Common myeloid progenitor, CD34-positive (primary cell): ENCODE data around the gene TFB1M.
"Not testable (repeated sequence)": the region's sequence is repeated elsewhere in the genome, so short reads cannot be mapped to it uniquely, and the experiment has no call there.

Experiments used
- CTCF ChIA-PET: fragments of 350-600 bp; sonication (Branson Sonifier 250); formaldehyde crosslinking; loops from one replicate; lab custom pipeline; 2021; ENCODE audit warnings: antibody characterized with exemption; lab: Charles Lee
- POLR2A ChIA-PET: fragments of 350-600 bp; sonication (Branson Sonifier 250); formaldehyde crosslinking; loops from one replicate; lab custom pipeline; 2021; ENCODE audit warnings: antibody characterized with exemption; lab: Charles Lee
- DNase-seq, 3 donors: peaks; one replicate each; pipeline versions ENCODE4 v3.0.0 to v3.0.0-alpha.2; 2013
- H3K27ac ChIP-seq, 2 experiments: 1 replicate in 1 of 2; 2 replicates in 1 of 2; pipeline ENCODE4 v1.7.0; 2013; ENCODE audit warnings: inconsistent platforms in 2 of 2, low read length in 2 of 2, mild to moderate bottlenecking in 2 of 2, low read depth in 1 of 2, moderate library complexity in 1 of 2; ENCODE audit not compliant: severe bottlenecking in 2 of 2, insufficient read depth in 1 of 2, poor library complexity in 1 of 2
- H3K27me3 ChIP-seq, 5 experiments: replicated peaks in 2 of 5; 1 replicate in 3 of 5; 2 replicates in 2 of 5; pipeline versions ENCODE4 v1.6.1 to v1.7.0; 2013; ENCODE audit warnings: low read length in 4 of 5, mild to moderate bottlenecking in 2 of 5, moderate library complexity in 2 of 5, inconsistent platforms in 1 of 5; ENCODE audit not compliant: insufficient read depth in 5 of 5, control insufficient read depth in 4 of 5
- H3K36me3 ChIP-seq, 4 experiments: 1 replicate in 2 of 4; 2 replicates in 2 of 4; pipeline versions ENCODE4 v1.6.1 to v1.7.0; 2013; ENCODE audit warnings: low read length in 3 of 4, control low read depth in 1 of 4, mild to moderate bottlenecking in 1 of 4; ENCODE audit not compliant: control insufficient read depth in 4 of 4, insufficient read depth in 4 of 4
- H3K4me1 ChIP-seq, 4 experiments: 1 replicate in 3 of 4; 2 replicates in 1 of 4; pipeline versions ENCODE4 v1.6.1 to v1.7.1; 2013; ENCODE audit warnings: low read length in 3 of 4, mild to moderate bottlenecking in 3 of 4, control low read depth in 1 of 4, inconsistent platforms in 1 of 4, moderate library complexity in 1 of 4; ENCODE audit not compliant: control insufficient read depth in 4 of 4, insufficient read depth in 4 of 4; ENCODE audit errors: control extremely low read depth in 1 of 4
- H3K4me3 ChIP-seq, 7 experiments: 1 replicate in 4 of 7; 2 replicates in 3 of 7; pipeline versions ENCODE4 v1.5.1 to v1.7.0; 2013; ENCODE audit warnings: mild to moderate bottlenecking in 7 of 7, low read length in 6 of 7, moderate library complexity in 6 of 7, inconsistent platforms in 2 of 7, low read depth in 2 of 7, control low read depth in 1 of 7; ENCODE audit not compliant: insufficient read depth in 4 of 7, control insufficient read depth in 1 of 7; ENCODE audit errors: extremely low read depth in 1 of 7
- H3K9me3 ChIP-seq, 5 experiments: 1 replicate in 4 of 5; 2 replicates in 1 of 5; pipeline versions ENCODE4 v1.6.1 to v1.7.1; 2013; ENCODE audit warnings: low read length in 4 of 5, mild to moderate bottlenecking in 2 of 5, inconsistent platforms in 1 of 5, low read depth in 1 of 5, moderate library complexity in 1 of 5; ENCODE audit not compliant: control insufficient read depth in 4 of 5, insufficient read depth in 2 of 5; ENCODE audit errors: control extremely low read depth in 1 of 5
- WGBS: methylation state at CpG from one replicate; pipeline ENCODE4 v1.1.5; 2013; ENCODE audit not compliant: insufficient coverage; 5-methylcytosine and 5-hydroxymethylcytosine counted together

The TFB1M gene

GRCh38 chr6:155219299-155219698 lies 95.0 kb downstream of the TFB1M start:
- no peaks in the 10 kb centered on the region for H3K9me3 ChIP-seq
- no peak for DNase-seq
- H3K36me3 ChIP-seq: peaks cover 0 to 2% (median 0%) of the 10 kb centered on the region in 4 experiments
- H3K27ac ChIP-seq: no peak overlapping the region
- WGBS: 100% methylated on average over 5 of the region's 7 CpGs
- POLR2A ChIA-PET: no interaction called here
- H3K4me1 ChIP-seq: no peaks in the 10 kb centered on the region
- no peaks in the 10 kb centered on the region for H3K27me3 ChIP-seq
- CTCF ChIA-PET: interaction anchor here (0.7 to 1.1 kb wide), 2 partner anchors 29 to 41 kb away, joined by 3 read pairs; no protein-coding TSS in a partner anchor
- H3K4me3 ChIP-seq: no peak overlapping the region

GRCh38 chr6:155218711-155219110 lies 95.6 kb downstream of the TFB1M start:
- DNase-seq, H3K4me3 ChIP-seq, H3K27me3 ChIP-seq, H3K4me1 ChIP-seq, H3K36me3 ChIP-seq, H3K27ac ChIP-seq, H3K9me3 ChIP-seq, POLR2A ChIA-PET, CTCF ChIA-PET: not testable (repeated sequence)
- WGBS: 100% methylated on average over 3 of the region's 20 CpGs

GRCh38 chr6:155216312-155217046 lies 97.8 kb downstream of the TFB1M start:
- DNase-seq: no peak
- ChIA-PET CTCF (no interaction called here), POLR2A (no interaction called here)
- Histone ChIP-seq H3K9me3 (no peaks in the 10 kb centered on the region), H3K27ac (no peak overlapping the region), H3K4me1 (no peaks in the 10 kb centered on the region), H3K4me3 (no peak overlapping the region), H3K27me3 (no peaks in the 10 kb centered on the region), H3K36me3 (no peaks in the 10 kb centered on the region)
- 83% methylated on average over 11 of the region's 11 CpGs for WGBS

- DNase-seq: no peak
- Histone ChIP-seq H3K27ac (no peak overlapping the region), H3K4me3 (no peak overlapping the region), H3K27me3 (no peaks in the 10 kb centered on the region), H3K4me1 (no peaks in the 10 kb centered on the region), H3K36me3 (no peaks in the 10 kb centered on the region), H3K9me3 (no peaks in the 10 kb centered on the region)
- WGBS: 100% methylated on average over 2 of the region's 4 CpGs
- POLR2A ChIA-PET: no interaction called here
- CTCF ChIA-PET: no interaction called here
These were observed 98.4 kb downstream of the TFB1M start for GRCh38 chr6:155215906-155216305.

- Histone ChIP-seq H3K9me3 (no peaks in the 10 kb centered on the region), H3K27ac (no peak overlapping the region), H3K4me3 (no peak overlapping the region), H3K36me3 (no peaks in the 10 kb centered on the region), H3K27me3 (no peaks in the 10 kb centered on the region), H3K4me1 (no peaks in the 10 kb centered on the region)
- POLR2A ChIA-PET: no interaction called here
- CTCF ChIA-PET: interaction anchor here (0.7 to 1.2 kb wide), 4 partner anchors 11 to 32 kb away, joined by 3 to 4 read pairs (median 3); no protein-coding TSS in a partner anchor
- DNase-seq: no peak
- 95% methylated on average over 22 of the region's 23 CpGs for WGBS
These were observed 100.5 kb downstream of the TFB1M start for GRCh38 chr6:155213611-155214372.

GRCh38 chr6:155212616-155213380 lies 101.5 kb downstream of the TFB1M start:
- 91% methylated on average over 9 of the region's 16 CpGs for WGBS
- no peaks in the 10 kb centered on the region for H3K27me3 ChIP-seq
- H3K4me1 ChIP-seq: no peaks in the 10 kb centered on the region
- DNase-seq: no peak
- H3K36me3 ChIP-seq: no peaks in the 10 kb centered on the region
- H3K27ac ChIP-seq: no peak overlapping the region
- CTCF ChIA-PET: interaction anchor here (0.9 to 1.2 kb wide), 3 partner anchors 12 to 33 kb away, joined by 3 to 4 read pairs (median 3); no protein-coding TSS in a partner anchor
- no peaks in the 10 kb centered on the region for H3K9me3 ChIP-seq
- POLR2A ChIA-PET: no interaction called here
- H3K4me3 ChIP-seq: no peak overlapping the region
